NK-92 (cell line): Measurements from ENCODE around the gene RPL36A.
A peak's percentile ranks its signal among the peaks of the same experiment; 100 is the strongest.

Experiments used
- DNase-seq: peaks from one replicate; lab custom pipeline; 2025; ENCODE audit not compliant: unreplicated experiment; lab: John Stamatoyannopoulos, UW

The RPL36A gene

GRCh38 chrX:101391831-101392230, 1.0 kb downstream of the RPL36A start:
- no peak for DNase-seq

- no peak for DNase-seq
Observed at GRCh38 chrX:101393530-101394305, 2.9 kb downstream of the RPL36A start.

GRCh38 chrX:101394372-101394771, 3.6 kb downstream of the RPL36A start:
- no peak for DNase-seq

GRCh38 chrX:101395789-101396188, 5.0 kb downstream of the RPL36A start:
- no peak for DNase-seq

- no peak for DNase-seq
Observed at GRCh38 chrX:101397779-101398178, 7.0 kb downstream of the RPL36A start.

GRCh38 chrX:101398694-101399093, 7.9 kb downstream of the RPL36A start:
- DNase-seq = no peak

GRCh38 chrX:101399825-101400224, 9.0 kb downstream of the RPL36A start:
- no peak for DNase-seq

GRCh38 chrX:101407167-101407747, 16.4 kb downstream of the RPL36A start:
- no peak for DNase-seq

GRCh38 chrX:101407748-101408531, 17.1 kb downstream of the RPL36A start, which contains the start of the genes GLA and HNRNPH2:
Gene GLA, minus strand, starts transcription at chrX:101407925. Its CDS starts 22 bp downstream, at chrX:101407903.
Gene HNRNPH2, plus strand, starts transcription at chrX:101408222. Its CDS starts 3,767 bp downstream, at chrX:101411989.
- DNase-seq = peak; percentile 67

- DNase-seq = no peak
Observed at GRCh38 chrX:101408532-101408841, 17.7 kb downstream of the RPL36A start.

- DNase-seq = no peak
Observed at GRCh38 chrX:101409043-101409442, 18.2 kb downstream of the RPL36A start.

- no peak for DNase-seq
Observed at GRCh38 chrX:101410461-101410860, 19.6 kb downstream of the RPL36A start.

- DNase-seq = no peak
Observed at GRCh38 chrX:101411984-101412383, 21.2 kb downstream of the RPL36A start.

- no peak for DNase-seq
Observed at GRCh38 chrX:101415180-101416145, 24.7 kb downstream of the RPL36A start.

- DNase-seq = no peak
Observed at GRCh38 chrX:101416691-101417090, 25.9 kb downstream of the RPL36A start.

GRCh38 chrX:101417190-101417589, 26.4 kb downstream of the RPL36A start:
- DNase-seq = no peak

- DNase-seq = no peak
Observed at GRCh38 chrX:101417981-101418841, 27.4 kb downstream of the RPL36A start.

GRCh38 chrX:101419489-101419888, 28.7 kb downstream of the RPL36A start:
- DNase-seq = no peak

GRCh38 chrX:101427954-101428353, 37.1 kb downstream of the RPL36A start:
- DNase-seq = no peak

GRCh38 chrX:101429934-101430333, 39.1 kb downstream of the RPL36A start:
- no peak for DNase-seq
